GM18909 (cell line): ENCODE data around the gene SKOR2.

Experiments
- ATAC-seq: cut with Tn5 transposase; IDR thresholded peaks from one replicate; pipeline ENCODE4 v1.9.1; 2021; ENCODE audit warnings: mild to moderate bottlenecking; ENCODE audit not compliant: unreplicated experiment, poor library complexity

Gene SKOR2

GRCh38 chr18:47251289-47252120, at the start of gene SKOR2:
Gene SKOR2, minus strand, starts transcription at chr18:47251660. Its CDS starts 2,477 bp downstream, at chr18:47249183.
- no peak for ATAC-seq

GRCh38 chr18:47296462-47296861, 45.0 kb upstream of the SKOR2 start:
- ATAC-seq, result no peak

- ATAC-seq, result no peak
Observed at GRCh38 chr18:47294801-47295200, 43.3 kb upstream of the SKOR2 start.

- no peak for ATAC-seq
Observed at GRCh38 chr18:47288741-47289140, 37.3 kb upstream of the SKOR2 start.

GRCh38 chr18:47287911-47288585, 36.6 kb upstream of the SKOR2 start:
- ATAC-seq, result no peak

GRCh38 chr18:47286776-47287410, 35.4 kb upstream of the SKOR2 start:
- ATAC-seq, result no peak

- ATAC-seq, result no peak
Observed at GRCh38 chr18:47285456-47285855, 34.0 kb upstream of the SKOR2 start.

GRCh38 chr18:47284721-47285395, 33.4 kb upstream of the SKOR2 start:
- ATAC-seq, result no peak

- ATAC-seq, result no peak
Observed at GRCh38 chr18:47283476-47283875, 32.0 kb upstream of the SKOR2 start.

GRCh38 chr18:47280121-47280520, 28.7 kb upstream of the SKOR2 start:
- ATAC-seq, result no peak

- ATAC-seq, result no peak
Observed at GRCh38 chr18:47274961-47275360, 23.5 kb upstream of the SKOR2 start.

- ATAC-seq, result no peak
Observed at GRCh38 chr18:47265197-47265596, 13.7 kb upstream of the SKOR2 start.

- ATAC-seq, result no peak
Observed at GRCh38 chr18:47264308-47264700, 12.8 kb upstream of the SKOR2 start.

- ATAC-seq, result no peak
Observed at GRCh38 chr18:47263430-47264307, 12.2 kb upstream of the SKOR2 start.

- ATAC-seq, result no peak
Observed at GRCh38 chr18:47263150-47263429, 11.6 kb upstream of the SKOR2 start.

- no peak for ATAC-seq
Observed at GRCh38 chr18:47262301-47263149, 11.1 kb upstream of the SKOR2 start.

GRCh38 chr18:47261902-47262300, 10.4 kb upstream of the SKOR2 start:
- no peak for ATAC-seq

- ATAC-seq, result no peak
Observed at GRCh38 chr18:47260924-47261701, 9.7 kb upstream of the SKOR2 start.
